Measurements from ENCODE around the gene SRGAP3. TPM values are rescaled to one million over a fixed set of nuclear protein-coding genes. Genes with fewer than 3 reads are reported as not detected.

The SRGAP3 gene
- total RNA-seq (2022; extraction: Qiagen RNA extraction) = 0.54 to 1.0 TPM (median 0.70 TPM) in 5 replicates

GRCh38 chr3:9249273-9250192, at the start of gene SRGAP3:
Gene SRGAP3 (minus strand): TSS chr3:9249646. CDS start chr3:9248951, 695 bp downstream.

GRCh38 chr3:8963137-8963853, 286.2 kb downstream of the SRGAP3 start, which contains the start of gene RAD18:
Gene RAD18 (minus strand): TSS chr3:8963472. CDS start chr3:8963385, 87 bp downstream.

Other genes with a start within 250 kb of the SRGAP3 start
- gene THUMPD3, start 113.4 kb upstream of the SRGAP3 start, total RNA-seq (2022; extraction: Qiagen RNA extraction) = 50.9 to 72.0 TPM (median 55.9 TPM) in 5 replicates
- 42.3 to 58.4 TPM (median 48.0 TPM) in 5 replicates for gene SETD5, start 148.0 kb upstream of the SRGAP3 start, total RNA-seq (2022; extraction: Qiagen RNA extraction)

All from A549 treated with Hydrocortisone at 1 μM for 4 hours (cell line).